ENCODE measurements around the gene C16orf54. TPM values are rescaled to one million over a fixed set of nuclear protein-coding genes. Genes with fewer than 3 reads are reported as not detected.
"Not testable (repeated sequence)": the region's sequence is repeated elsewhere in the genome, so short reads cannot be mapped to it uniquely, and the experiment has no call there.

C16orf54 gene
- total and polyA plus RNA-seq, 4 donors: 0.38 to 2.4 (median 0.84) TPM

DNA sequence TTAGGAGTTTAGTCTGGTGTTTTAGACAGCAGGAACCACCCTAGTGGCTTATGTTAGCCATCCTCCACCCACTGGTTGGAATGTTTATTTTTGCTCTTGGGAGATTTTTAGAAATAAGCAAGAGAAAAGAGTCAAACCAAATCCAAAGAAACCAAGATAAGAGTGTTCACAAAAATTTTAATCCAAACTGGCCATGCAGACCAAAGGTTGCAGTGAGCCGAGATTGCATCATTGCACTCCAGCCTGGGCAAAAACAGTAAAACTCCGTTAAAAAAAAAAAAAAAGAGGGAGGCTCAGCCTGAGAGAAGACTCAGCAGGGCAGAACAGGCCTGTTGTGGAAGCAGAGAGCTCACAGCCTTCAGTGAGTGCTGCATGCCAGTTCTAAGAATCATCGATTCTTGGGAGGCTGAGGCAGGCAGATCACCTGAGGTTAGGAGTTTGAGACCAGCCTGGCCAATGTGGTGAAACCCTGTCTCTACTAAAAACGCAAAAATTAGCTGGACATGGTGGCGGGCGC lies 12.2 kb upstream of the C16orf54 start (continued):
- TF ChIP-seq, protein P1, sequence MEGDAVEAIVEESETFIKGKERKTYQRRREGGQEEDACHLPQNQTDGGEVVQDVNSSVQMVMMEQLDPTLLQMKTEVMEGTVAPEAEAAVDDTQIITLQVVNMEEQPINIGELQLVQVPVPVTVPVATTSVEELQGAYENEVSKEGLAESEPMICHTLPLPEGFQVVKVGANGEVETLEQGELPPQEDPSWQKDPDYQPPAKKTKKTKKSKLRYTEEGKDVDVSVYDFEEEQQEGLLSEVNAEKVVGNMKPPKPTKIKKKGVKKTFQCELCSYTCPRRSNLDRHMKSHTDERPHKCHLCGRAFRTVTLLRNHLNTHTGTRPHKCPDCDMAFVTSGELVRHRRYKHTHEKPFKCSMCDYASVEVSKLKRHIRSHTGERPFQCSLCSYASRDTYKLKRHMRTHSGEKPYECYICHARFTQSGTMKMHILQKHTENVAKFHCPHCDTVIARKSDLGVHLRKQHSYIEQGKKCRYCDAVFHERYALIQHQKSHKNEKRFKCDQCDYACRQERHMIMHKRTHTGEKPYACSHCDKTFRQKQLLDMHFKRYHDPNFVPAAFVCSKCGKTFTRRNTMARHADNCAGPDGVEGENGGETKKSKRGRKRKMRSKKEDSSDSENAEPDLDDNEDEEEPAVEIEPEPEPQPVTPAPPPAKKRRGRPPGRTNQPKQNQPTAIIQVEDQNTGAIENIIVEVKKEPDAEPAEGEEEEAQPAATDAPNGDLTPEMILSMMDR (IDR thresholded peaks at IDR 0.05; ENCODE audit: low read depth, low read length, missing input control): peak; percentile 32
- no peak for TF ChIP-seq NR2F2 (IDR thresholded peaks at IDR 0.05)
- TF ChIP-seq EGR1 (IDR thresholded peaks at IDR 0.05; ENCODE audit: low read depth in 2 of 2): no peak
- TF ChIP-seq, protein P2, sequence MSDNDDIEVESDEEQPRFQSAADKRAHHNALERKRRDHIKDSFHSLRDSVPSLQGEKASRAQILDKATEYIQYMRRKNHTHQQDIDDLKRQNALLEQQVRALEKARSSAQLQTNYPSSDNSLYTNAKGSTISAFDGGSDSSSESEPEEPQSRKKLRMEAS (IDR thresholded peaks at IDR 0.05): peak; percentile 58
- TF ChIP-seq RXRA (IDR thresholded peaks at IDR 0.05): peak; percentile 78 to 86

DNA sequence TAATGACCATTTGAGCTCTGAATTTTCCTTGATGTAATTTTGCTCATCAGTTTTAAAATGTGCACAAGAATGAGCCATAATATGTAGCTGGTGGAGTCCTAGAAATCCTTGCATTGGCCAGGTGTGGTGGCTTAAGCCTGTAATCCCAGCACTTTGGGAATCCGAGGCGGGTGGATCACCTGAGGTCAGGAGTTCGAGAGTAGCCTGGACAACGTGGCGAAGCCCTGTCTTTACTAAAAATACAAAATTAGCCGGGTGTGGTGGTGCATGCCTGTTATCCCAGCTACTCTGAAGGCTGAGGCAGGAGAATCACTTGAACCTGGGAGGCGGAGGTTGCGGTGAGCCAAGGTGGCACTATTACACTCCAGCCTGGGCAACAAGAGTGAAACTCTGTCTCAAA lies 11.3 kb upstream of the C16orf54 start:
- peaks cover 6 to 48% (median 34%) of the 10 kb centered on the region in 4 donors for H3K4me1 ChIP-seq (ENCODE audit: control insufficient read depth in 4 of 4, insufficient read depth in 4 of 4, low read length in 3 of 4)
- not testable (repeated sequence) for H3K9ac ChIP-seq (ENCODE audit: low read depth in 1 of 2, low read length in 2 of 2); H3K27me3 ChIP-seq (ENCODE audit: control insufficient read depth in 4 of 4, insufficient read depth in 4 of 4, low read length in 3 of 4); H3K4me3 ChIP-seq (ENCODE audit: low read depth in 1 of 3, low read length in 3 of 3); H3K9me3 ChIP-seq (ENCODE audit: control insufficient read depth in 4 of 4, low read length in 3 of 4); H3K27ac ChIP-seq (ENCODE audit: low read depth in 1 of 2, low read length in 2 of 2); H3K36me3 ChIP-seq (ENCODE audit: control insufficient read depth in 4 of 4, insufficient read depth in 3 of 4, low read depth in 1 of 4, low read length in 3 of 4); DNase-seq (ENCODE audit: low spot score)
- 80% methylated on average over 8 of the region's 8 CpGs for WGBS

DNA sequence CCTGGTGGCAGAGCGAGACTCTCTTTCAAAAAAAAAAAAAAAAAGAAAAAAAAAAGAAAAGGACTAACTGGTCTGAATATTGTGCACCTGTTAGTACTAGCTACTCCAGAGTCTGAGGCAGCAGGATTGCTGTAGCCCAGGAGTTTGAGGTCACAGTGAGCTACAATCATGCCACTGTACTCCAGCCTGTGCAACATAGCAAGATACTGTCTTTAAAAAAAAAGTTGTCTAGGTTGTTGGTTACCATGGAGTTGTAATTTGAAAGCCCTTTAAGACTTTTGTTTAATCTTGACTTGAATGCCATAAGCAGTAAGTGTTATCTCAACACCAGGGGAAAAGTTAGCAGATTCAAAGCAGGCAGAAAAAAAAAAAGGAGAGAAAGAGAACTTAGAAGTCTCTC lies 10.9 kb upstream of the C16orf54 start:
- no peak overlapping the region for H3K4me3 ChIP-seq (ENCODE audit: low read depth in 1 of 3, low read length in 3 of 3)
- no peak overlapping the region for H3K9ac ChIP-seq (ENCODE audit: low read depth in 1 of 2, low read length in 2 of 2)
- peaks cover 1 to 44% (median 32%) of the 10 kb centered on the region in 4 donors for H3K4me1 ChIP-seq (ENCODE audit: control insufficient read depth in 4 of 4, insufficient read depth in 4 of 4, low read length in 3 of 4)
- TF ChIP-seq SP1 (IDR thresholded peaks at IDR 0.05): no peak
- no peak for TF ChIP-seq JUND (IDR thresholded peaks at IDR 0.05)
- TF ChIP-seq, protein P3, sequence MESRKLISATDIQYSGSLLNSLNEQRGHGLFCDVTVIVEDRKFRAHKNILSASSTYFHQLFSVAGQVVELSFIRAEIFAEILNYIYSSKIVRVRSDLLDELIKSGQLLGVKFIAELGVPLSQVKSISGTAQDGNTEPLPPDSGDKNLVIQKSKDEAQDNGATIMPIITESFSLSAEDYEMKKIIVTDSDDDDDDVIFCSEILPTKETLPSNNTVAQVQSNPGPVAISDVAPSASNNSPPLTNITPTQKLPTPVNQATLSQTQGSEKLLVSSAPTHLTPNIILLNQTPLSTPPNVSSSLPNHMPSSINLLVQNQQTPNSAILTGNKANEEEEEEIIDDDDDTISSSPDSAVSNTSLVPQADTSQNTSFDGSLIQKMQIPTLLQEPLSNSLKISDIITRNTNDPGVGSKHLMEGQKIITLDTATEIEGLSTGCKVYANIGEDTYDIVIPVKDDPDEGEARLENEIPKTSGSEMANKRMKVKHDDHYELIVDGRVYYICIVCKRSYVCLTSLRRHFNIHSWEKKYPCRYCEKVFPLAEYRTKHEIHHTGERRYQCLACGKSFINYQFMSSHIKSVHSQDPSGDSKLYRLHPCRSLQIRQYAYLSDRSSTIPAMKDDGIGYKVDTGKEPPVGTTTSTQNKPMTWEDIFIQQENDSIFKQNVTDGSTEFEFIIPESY (IDR thresholded peaks at IDR 0.05): no peak
- no peak for TF ChIP-seq GABPA (IDR thresholded peaks at IDR 0.05 in 1 of 2, conservative IDR thresholded peaks at IDR 0.05 in 1 of 2)
- TF ChIP-seq TAF1 (conservative IDR thresholded peaks at IDR 0.05): no peak
- TF ChIP-seq, protein P1 (IDR thresholded peaks at IDR 0.05; ENCODE audit: low read depth, low read length, missing input control): no peak
- TF ChIP-seq, protein P4, sequence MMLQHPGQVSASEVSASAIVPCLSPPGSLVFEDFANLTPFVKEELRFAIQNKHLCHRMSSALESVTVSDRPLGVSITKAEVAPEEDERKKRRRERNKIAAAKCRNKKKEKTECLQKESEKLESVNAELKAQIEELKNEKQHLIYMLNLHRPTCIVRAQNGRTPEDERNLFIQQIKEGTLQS (IDR thresholded peaks at IDR 0.05): no peak
- TF ChIP-seq RXRA (IDR thresholded peaks at IDR 0.05): no peak
- TF ChIP-seq FOXA2 (IDR thresholded peaks at IDR 0.05): no peak
- TF ChIP-seq, protein P2 (IDR thresholded peaks at IDR 0.05): no peak
- TF ChIP-seq, protein P5, sequence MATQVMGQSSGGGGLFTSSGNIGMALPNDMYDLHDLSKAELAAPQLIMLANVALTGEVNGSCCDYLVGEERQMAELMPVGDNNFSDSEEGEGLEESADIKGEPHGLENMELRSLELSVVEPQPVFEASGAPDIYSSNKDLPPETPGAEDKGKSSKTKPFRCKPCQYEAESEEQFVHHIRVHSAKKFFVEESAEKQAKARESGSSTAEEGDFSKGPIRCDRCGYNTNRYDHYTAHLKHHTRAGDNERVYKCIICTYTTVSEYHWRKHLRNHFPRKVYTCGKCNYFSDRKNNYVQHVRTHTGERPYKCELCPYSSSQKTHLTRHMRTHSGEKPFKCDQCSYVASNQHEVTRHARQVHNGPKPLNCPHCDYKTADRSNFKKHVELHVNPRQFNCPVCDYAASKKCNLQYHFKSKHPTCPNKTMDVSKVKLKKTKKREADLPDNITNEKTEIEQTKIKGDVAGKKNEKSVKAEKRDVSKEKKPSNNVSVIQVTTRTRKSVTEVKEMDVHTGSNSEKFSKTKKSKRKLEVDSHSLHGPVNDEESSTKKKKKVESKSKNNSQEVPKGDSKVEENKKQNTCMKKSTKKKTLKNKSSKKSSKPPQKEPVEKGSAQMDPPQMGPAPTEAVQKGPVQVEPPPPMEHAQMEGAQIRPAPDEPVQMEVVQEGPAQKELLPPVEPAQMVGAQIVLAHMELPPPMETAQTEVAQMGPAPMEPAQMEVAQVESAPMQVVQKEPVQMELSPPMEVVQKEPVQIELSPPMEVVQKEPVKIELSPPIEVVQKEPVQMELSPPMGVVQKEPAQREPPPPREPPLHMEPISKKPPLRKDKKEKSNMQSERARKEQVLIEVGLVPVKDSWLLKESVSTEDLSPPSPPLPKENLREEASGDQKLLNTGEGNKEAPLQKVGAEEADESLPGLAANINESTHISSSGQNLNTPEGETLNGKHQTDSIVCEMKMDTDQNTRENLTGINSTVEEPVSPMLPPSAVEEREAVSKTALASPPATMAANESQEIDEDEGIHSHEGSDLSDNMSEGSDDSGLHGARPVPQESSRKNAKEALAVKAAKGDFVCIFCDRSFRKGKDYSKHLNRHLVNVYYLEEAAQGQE (IDR thresholded peaks at IDR 0.05): no peak
- no peak for TF ChIP-seq HNF4G (IDR thresholded peaks at IDR 0.05)
- TF ChIP-seq EGR1 (IDR thresholded peaks at IDR 0.05; ENCODE audit: low read depth in 2 of 2): no peak
- 97% methylated on average over 1 of the region's 1 CpG for WGBS
- DNase-seq (ENCODE audit: low spot score): no peak
- no peaks in the 10 kb centered on the region for H3K27me3 ChIP-seq (ENCODE audit: control insufficient read depth in 4 of 4, insufficient read depth in 4 of 4, low read length in 3 of 4)
- H3K27ac ChIP-seq (ENCODE audit: low read depth in 1 of 2, low read length in 2 of 2): no peak overlapping the region
- no peaks in the 10 kb centered on the region for H3K36me3 ChIP-seq (ENCODE audit: control insufficient read depth in 4 of 4, insufficient read depth in 3 of 4, low read depth in 1 of 4, low read length in 3 of 4)
- no peaks in the 10 kb centered on the region for H3K9me3 ChIP-seq (ENCODE audit: control insufficient read depth in 4 of 4, low read length in 3 of 4)
